ENCODE measurements around the gene APBA2.
"Not testable (repeated sequence)": the region's sequence is repeated elsewhere in the genome, so short reads cannot be mapped to it uniquely, and the experiment has no call there.

DNA sequence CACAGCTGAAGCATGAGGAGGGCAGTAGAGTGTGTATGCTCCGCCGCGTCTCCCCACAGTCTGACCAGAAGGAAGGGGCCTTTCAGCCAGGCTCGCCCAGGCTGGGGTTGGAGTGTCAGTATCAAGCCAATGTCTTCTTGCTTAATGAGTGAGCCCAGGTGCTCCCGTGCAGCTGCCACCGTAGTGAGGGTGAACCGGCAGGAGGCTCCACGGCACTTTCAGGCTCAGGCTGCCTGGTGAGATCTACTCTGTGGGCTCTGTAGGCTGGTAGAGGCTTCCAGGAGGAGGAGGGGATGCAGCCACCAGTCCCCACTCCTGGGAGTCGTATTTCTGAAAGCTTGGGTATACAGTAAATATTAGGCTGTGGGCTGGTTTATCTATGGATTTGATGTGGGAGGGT lies 45.5 kb upstream of the APBA2 start:
- TF ChIP-seq, protein P1, sequence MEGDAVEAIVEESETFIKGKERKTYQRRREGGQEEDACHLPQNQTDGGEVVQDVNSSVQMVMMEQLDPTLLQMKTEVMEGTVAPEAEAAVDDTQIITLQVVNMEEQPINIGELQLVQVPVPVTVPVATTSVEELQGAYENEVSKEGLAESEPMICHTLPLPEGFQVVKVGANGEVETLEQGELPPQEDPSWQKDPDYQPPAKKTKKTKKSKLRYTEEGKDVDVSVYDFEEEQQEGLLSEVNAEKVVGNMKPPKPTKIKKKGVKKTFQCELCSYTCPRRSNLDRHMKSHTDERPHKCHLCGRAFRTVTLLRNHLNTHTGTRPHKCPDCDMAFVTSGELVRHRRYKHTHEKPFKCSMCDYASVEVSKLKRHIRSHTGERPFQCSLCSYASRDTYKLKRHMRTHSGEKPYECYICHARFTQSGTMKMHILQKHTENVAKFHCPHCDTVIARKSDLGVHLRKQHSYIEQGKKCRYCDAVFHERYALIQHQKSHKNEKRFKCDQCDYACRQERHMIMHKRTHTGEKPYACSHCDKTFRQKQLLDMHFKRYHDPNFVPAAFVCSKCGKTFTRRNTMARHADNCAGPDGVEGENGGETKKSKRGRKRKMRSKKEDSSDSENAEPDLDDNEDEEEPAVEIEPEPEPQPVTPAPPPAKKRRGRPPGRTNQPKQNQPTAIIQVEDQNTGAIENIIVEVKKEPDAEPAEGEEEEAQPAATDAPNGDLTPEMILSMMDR (conservative IDR thresholded peaks at IDR 0.05; ENCODE audit: low read depth, low read length) = not testable (repeated sequence)
- not testable (repeated sequence) for TF ChIP-seq EZH2 (IDR thresholded peaks at IDR 0.05; ENCODE audit: borderline replicate concordance, low read depth, low read length, poor library complexity, severe bottlenecking)
